HG03439 (cell line): ENCODE data around the gene PLAU.
"Not testable (repeated sequence)": the region's sequence is repeated elsewhere in the genome, so short reads cannot be mapped to it uniquely, and the experiment has no call there.

Source experiments
- ATAC-seq: cut with Tn5 transposase; IDR thresholded peaks from one replicate; pipeline ENCODE4 v1.9.1; 2021; ENCODE audit warnings: mild to moderate bottlenecking, moderate library complexity; ENCODE audit not compliant: unreplicated experiment

Gene PLAU

DNA sequence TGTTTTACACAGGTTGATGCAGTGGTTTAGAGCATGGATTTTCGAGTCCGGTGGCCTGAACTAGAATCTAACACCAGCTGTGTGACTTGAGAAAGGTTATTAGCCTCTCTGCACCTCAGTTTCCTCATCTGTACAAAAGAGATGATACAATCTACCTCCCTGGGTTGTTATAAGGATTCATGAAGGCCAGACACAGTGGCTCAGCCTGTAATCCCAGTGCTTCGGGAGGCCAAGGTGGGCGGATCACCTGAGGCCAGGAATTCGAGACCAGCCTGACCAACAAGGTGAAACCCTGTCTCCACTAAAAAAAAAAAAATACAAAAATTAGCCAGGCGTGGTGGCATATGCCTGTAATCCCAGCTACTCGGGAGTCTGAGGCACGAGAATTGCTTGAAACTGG is 8.5 kb downstream of the PLAU start:
- ATAC-seq, result not testable (repeated sequence)

DNA sequence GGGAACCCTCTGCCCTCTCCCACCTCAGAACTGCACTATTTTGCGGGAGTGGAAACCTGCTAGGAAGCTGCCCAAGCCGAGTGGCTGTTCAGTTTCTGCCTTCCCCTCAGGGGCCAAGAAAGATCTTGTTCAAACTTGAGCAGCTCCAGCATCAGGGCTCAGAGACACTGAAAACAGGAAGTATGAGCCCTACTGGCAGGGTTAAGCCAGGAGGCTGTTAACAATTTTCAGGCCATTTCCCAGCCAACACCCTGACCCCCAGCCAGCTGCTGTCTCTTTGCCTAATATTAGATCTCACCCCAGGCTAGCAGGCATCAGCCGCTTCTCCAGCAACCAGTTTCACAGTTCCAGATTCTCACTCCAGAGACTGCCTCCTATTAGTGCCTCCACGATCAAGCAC is 9.2 kb downstream of the PLAU start:
- no peak for ATAC-seq

DNA sequence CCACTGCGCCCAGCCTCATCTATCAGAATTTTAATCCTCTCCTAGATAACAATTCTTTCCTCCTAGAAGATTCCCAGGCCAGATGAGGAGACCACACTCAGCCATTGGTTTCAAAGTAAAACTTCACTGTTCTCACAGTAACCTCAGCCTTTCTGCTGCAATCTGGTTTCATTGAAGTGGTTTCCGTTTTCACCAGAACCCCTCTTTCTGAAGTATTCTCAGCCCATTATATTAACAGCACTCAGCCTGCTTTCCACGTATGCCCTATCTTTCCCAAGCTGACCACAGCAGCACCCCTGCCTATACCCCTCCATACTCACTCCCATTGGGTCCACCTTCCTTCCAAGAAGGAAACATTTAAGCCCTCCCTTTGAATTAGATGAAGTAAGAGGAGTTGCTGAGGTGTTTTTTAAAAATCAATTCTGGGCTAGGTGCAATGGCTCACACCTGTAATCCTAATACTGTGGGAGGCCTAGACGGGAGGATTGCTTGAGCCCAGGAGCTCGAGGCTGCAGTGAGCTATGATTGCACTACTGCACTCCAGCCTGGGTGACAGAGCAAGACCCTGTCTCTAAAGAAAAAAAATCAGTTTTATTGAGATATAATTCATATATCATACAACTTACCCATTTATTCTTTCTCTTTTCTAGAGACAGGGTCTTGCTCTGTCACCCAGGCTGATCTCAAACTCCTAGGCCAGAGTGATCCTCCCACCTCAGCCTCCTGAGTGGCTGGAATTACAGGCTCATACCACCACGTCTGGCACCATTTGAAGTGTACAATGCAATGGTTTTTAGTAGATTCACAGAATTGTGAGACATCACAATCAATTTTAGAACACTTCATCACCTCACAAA is 11.3 kb downstream of the PLAU start:
- no peak for ATAC-seq

DNA sequence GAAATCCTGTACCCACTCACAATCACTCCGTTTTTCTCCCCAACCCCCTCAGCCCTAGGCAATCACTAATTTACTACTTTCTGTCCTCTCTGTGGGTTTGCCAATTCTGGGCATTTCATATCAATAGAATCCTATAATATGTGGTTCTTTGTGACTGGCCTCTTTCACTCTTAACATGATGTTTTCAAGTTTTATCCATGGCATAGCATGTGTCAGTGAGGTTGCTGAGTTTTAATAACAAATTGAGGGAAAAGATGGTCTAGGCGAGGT is 11.9 kb downstream of the PLAU start:
- ATAC-seq, result no peak

DNA sequence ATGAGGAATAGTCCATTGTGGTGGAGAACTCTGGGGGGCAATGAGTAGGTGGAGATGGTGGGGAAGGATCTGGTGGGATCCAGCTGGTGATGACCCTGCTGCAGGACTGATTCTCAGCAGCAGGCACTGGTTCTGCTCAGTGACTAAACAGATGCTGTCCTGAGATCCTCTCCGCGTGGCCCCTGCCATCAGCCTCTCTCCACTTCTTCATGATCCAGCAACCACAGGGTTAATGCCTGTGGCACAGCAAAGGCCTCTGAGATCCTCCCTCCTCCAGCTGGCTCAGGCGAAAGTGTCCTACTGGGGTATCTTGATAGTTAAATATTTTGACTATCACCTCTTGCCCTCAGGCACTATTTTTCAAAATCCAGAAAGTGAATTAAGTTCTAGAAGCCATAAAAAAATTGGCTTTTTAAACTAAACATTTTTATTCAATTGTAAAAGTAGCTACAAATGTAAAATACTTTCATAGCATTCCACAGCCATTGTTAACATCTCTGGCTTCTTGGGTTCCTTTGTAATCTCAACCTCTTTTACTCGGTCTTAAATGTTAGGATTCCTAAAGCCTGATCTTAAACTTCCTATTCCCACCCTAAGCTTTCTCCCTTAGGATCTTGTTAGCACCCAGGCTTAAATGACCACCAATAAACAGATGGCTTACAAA is 13.1 kb downstream of the PLAU start:
- ATAC-seq, result no peak

DNA sequence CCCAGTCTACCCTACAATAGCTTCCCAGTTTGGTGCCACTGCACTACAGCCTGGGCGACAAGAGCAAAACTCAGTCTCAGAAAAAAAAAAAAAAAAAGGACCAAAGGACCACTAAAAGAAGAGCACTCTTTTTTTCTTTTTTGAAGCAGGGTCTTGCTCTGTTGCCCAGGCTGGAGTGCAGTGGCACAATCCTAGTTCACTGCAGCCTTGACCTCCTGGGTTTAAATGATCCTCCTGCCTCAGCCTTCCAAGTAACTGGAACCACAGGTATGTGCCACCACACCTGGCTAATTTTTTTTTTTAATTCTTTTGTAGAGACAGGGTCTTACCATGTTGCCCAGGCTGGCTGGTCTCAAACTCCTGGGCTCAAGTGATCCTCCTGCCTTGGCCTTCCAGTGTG is 14.0 kb downstream of the PLAU start:
- ATAC-seq, result no peak

DNA sequence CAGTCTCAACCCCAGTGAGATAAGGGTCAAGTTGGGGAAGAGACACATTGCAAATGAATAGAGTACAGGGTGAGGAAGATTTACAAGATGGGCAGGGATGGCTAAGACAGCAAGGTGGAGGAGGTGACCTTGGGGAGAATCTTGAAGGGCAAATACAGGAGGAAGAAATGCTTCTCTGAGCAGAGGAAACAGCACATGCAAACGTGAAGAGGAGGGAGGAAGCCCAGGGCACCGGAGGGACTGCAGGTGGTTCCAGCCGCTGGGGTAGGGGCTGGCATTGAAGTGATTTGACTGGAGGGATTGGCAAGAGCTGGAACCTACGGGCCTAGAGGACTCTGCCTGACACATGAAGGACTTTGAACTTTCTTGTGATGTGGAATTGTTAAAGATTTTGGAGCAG is 14.6 kb downstream of the PLAU start:
- no peak for ATAC-seq

DNA sequence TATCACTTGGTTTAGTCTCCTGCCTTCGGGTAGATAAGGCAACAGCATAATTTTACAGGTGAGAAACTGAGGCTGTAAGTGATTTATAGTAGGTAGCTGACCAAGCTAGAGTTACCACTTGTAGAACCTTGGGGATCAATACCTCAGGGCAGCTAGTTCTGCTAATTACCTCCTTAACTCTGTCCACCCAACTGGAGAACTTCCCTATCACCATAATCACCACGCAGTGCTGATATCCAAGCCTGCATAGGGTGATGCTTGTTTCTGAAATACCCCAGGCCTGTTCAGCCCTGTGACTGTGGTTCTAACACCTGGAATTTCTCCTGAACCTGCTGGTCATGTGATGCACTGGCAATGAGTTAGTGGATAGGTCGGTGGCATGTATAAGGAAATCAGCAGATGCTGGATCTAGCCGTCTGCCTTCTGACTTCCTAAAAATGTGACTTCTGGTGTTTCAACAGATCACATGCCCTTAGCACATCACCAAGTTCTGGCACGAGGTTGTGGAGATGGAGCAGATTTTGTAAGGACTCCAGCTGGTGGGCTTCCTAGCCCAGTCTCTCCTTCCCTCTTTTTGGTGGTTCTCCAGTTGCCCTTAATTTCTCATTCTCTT is 15.3 kb downstream of the PLAU start:
- ATAC-seq, result no peak

DNA sequence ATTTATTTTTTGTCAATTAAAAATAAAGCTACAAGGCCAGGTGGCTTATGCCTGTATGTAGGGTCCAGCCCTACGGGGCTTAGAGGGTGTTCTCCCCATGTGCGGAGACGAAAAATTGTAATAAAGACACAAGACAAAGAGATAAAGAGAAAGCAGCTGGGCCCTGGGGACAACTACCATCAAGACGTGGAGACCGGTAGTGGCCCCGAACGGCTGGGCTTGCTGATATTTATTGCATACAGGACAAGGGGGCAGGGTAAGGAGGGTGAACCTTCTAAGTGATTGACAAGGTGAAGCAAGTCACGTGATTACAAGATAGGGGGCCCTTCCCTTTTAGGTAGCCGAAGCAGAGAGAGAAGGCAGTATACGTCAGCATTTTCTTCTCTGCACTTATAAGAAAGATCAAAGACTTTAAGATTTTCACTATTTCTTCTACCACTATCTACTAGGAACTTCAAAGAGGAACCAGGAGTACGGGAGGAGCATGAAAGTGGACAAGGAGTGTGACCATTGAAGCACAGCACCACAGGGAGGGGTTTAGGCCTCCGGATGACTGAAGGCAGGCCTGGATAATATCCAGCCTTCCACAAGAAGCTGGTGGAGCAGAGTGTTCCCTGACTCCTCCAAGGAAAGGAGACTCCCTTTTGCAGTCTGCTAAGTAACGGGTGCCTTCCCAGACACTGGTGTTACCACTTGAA is 19.8 kb downstream of the PLAU start:
- ATAC-seq, result not testable (repeated sequence)

DNA sequence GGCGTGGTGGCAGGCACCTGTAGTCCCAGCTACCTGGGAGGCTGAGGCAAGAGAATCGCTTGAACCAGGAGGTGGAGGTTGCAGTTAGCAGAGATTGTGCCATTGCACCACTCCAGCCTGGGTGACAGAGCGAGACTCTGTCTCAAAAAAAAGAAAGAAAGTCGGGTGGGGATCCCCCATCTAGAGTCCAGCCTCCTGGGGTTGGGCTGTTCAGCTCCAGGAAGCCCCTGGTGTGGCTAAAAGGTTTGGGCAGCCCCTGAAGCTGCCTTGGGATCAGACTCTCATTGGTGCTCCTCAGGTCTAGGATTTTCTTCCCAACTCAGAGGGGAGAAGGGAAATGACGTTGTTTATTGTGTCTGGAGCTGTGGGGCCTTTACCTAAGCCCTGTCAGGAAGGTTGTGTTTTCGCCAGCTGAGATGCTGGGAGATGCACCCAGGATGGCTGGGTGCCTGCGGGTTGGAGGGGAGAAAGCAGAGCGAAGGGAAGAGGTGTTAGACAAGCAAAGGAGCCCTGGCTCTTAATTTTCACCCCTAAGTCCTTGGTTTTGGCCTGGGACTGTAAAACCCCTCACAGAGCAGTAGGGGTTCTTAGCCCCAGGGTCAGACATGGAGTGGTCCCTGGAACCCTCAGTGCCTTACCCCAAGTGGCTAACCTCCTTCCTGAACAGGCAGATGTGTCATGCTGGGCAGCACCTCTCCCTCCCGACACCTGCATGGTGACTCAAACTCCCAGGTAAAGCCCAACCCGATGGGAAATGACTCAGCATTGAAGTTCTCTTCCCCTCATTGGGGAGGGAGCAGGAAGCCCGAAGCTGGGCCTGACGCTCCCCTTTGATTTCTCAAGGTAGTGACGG is 21.1 kb downstream of the PLAU start:
- ATAC-seq, result peak; percentile 59

DNA sequence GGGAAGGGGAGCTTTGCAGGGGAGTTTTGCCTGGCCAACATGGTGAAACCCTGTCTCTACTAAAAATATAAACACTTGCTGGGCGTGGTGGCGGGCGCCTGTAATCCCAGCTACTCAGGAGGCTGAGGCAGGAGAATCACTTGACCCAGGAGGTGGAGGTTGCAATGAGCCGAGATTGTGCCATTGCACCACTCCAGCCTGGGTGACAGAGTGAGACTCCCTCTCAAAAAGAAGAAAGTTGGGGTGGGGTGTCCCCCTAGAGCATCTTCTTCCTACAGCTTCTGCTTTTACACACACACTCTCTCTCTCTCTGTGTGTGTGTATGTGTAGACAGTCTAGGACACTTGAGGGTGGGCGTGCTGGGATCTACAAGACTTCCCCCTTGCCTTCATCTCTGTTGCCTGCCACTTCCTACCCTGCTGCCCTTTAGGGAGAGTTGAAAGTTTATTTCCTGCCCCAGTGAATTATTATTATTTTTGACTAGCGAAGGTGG is 21.7 kb downstream of the PLAU start:
- peak; percentile 33 for ATAC-seq

DNA sequence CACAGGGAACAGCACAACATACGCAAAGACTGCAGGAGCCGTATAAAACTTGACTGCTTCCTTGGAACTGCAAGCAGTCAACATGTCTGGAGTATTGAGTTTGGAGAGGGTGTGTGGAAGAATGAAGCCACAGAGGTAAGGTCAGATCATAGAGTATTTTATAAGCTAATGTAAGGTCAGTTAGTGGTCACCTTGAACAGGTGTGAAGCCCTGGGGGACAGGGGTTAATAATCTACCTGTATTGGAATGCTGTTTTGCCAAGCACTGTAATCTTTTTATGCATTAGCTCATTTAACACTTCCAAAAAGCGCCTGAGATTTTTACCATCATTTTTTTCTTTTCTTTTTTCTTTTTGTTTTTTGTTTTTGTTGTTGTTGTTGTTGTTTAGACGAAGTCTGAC is 23.1 kb downstream of the PLAU start:
- no peak for ATAC-seq

DNA sequence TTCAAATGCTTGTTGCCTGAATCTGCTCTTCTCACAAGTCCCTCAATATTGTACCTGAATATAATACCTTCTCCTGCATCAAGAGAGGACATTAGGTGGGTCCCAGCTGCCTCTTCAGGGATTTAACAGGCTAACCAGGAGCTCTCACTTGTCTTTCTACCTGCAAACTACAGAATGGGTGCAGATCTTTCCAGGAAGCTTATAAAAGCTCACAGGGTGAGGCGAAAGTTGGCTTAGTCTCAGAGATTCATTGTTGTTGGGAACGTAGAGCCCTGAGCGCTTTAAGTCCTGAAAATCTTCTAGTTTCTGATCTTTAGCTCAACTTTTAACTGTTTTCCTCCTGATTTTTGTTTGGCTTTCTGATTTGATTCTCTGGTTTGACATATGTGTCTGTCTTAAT is 25.0 kb downstream of the PLAU start:
- no peak for ATAC-seq

DNA sequence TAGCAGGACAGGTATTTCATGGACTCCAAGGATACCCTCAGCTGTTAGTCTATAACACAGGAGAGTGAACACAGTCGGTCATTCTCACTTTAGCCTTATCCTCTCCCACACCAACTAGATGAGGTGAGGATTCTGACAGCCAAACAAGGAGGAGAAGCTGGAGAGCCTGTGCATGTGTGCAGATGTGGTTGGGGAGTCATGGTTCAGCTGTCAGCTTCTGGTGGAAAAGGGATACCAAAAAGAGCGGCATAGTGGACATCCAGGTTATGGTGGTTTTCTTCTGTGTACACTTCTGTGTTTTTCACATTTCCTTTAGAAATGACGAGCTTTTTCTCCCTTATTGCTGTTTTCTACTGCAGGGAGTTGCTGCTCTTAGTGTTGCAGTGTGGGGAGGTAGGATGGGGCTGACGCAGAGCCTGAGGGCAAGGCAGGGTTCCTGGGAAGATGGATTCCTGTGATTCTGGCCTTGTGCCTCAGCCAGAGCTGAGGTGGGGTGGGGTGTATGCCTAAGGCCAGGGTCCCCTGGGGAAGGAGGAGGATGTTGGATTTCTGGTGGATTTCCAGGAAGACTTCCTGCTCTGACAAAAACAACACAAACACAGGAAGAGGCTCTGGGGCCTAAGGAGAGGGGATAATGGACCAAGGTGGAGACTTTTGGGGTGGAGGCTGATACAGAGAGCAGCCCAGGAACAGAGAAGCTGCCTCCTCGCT is 26.6 kb downstream of the PLAU start:
- no peak for ATAC-seq

DNA sequence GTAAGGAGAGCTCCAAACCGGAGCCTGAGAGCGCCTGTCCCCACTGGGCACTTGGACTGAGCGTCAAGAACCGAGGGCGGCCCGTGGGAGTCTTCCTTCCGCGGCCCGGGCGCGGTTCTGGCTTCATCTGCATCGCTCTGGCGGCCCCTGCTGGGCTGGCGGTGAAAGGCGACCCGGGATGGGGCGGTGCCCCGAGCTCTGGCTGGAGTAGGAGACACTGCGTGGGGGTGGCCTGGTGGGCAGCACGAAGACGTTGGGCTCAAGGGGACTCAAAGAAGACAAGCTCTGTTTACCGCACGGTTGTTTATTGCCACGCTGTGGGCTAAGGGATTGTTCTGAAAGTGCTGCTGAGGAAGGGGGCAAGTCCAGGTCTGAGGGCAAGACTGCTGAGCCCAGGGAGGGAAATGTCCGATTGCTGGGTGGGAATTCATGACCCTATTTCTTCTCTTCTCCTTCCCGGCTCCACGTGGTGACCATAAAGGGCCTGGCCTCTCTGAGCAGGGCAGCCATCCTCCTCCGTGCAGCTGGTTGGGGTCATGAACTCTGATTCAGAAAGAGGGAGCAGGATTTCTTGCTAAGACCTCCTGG is 29.8 kb downstream of the PLAU start:
- ATAC-seq, result peak; percentile 53

DNA sequence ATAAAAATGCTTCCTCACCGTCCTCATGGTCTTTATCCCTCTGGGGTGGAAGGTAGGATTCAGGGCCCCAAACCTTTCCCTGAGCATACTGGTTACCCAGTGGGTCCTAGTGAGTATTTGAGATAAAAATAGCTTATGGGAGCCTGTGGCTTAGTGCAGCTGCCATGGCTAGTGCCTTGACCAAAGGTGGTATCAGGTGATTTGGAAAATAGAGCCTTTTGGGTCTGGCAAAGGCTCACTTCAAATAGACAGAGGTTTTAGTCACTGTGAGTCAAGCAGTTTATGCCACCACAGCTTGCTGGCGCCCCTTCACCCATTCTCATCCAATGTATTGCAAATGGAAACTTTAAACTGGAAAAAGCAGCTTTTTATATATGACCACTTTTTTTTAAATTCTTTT is 30.4 kb downstream of the PLAU start:
- no peak for ATAC-seq

DNA sequence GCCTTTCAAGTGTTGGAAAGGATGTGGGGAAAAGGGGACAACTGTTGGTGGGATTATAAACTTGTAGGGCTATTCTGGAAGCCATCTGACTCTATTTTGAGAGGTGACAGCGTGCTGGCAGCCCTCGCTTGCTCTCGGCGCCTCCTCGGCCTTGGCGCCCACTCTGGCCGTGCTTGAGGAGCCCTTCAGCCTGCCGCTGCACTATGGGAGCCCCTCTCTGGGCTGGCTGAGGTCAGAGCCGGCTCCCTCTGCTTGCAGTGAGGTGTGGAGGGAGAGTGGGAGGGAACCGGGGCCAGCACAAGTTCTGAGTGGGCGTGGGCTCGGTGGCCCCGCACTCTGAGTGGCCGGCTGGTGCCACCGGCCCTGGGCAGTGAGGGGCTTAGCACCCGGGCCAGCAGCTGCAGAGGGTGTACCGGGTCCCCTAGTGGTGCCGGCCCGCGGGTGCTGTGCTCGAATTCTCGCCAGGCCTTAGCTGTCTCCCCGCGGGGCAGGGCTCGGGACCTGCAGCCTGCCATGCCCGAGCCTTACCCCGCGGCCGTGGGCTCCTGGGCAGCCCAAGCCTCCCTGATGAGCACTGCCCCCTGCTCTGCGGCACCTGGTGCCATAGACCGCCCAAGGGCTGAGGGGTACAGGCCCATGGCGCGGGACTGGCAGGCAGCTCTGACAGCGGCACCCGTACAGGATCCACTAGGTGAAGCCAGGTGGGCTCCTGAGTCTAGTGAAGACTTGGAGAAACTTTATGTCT is 33.6 kb downstream of the PLAU start:
- ATAC-seq, result no peak

DNA sequence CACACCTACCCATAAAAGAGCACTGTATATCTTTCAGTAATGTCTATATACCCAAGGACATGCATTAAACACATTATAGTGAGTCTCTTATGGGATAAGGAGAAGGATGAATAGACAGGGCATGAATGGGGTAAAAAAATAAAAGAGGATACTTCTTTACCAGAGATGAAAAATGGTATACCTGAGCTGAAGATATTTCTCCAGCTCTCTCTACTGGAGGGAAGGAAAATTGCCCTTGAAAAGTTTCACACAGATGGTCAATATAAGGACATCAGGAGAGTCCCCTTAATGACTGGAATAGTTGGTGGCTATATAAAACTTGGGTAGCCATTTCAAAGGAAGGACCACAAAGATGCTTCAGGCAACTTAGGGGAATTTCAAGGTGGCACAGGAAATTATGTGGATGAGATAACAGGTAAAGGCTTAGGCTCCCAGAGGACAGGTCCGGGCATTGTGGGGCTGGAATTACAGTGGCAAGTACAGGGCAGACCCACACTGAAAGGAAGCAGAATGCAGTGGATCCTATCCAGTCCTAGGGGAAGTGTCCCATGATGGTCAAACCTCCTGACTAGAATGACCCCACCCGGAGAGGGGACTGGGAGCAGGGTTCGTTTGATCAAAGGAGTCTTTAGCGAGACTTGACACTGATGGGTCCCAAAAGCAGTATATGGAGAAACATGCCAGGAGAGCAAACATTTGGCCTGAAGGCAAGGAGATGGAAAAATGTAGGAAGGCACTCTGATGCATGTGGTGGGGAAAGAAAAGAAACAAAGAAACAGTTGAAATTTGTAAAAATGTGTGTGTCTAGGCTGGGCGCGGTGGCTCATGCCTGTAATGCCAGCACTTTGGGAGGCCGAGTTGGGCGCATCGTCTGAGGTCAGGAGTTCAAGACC is 35.6 kb downstream of the PLAU start:
- no peak for ATAC-seq
